Cardiac fibroblast (primary cell): ENCODE measurements around the gene ACSBG1.
"Not testable (repeated sequence)": the region's sequence is repeated elsewhere in the genome, so short reads cannot be mapped to it uniquely, and the experiment has no call there.

Experiments
- DNase-seq, 2 donors: peaks; one replicate each; pipeline versions ENCODE4 v3.0.0 to v3.0.0-alpha.2; 2010; ENCODE audit warnings: low read depth in 2 of 2
- H3K4me3 ChIP-seq, 2 donors: replicated peaks in 1 of 2; 1 replicate in 1 of 2; 2 replicates in 1 of 2; pipeline ENCODE4 v1.5.1; 2011; ENCODE audit warnings: low read depth in 2 of 2, low read length in 2 of 2, mild to moderate bottlenecking in 2 of 2, moderate library complexity in 1 of 2
- TF ChIP-seq, protein P1 (sequence below): IDR thresholded peaks from one replicate; pipeline ENCODE4 v1.5.1; 2011; ENCODE audit warnings: low read depth, mild to moderate bottlenecking, low read length, inconsistent platforms

The ACSBG1 gene

GRCh38 chr15:78157203-78157602 lies 77.2 kb downstream of the ACSBG1 start:
- DNase-seq = no peak

DNA sequence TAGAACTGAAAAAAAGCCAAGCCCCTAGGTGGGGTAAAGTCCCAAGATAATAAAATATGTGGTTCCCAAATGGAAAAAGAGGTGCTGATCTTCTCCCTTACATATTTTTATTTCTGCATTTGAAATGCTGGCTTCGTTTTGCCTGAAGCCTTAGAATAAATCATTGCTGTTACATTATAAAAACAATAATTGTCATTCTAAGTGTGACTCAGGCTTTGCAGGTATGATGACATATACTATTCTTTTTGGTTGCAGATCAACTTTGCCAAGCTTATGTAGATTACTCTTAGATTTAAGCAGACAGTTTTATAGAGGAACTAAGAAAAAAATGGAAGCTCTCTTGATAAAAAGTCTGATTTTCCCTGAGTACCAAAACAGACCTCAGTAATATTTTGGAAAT lies 77.7 kb downstream of the ACSBG1 start:
- peak in 1 of 2 donors; percentile 22 for DNase-seq
- H3K4me3 ChIP-seq = no peak overlapping the region
- TF ChIP-seq, protein P1, sequence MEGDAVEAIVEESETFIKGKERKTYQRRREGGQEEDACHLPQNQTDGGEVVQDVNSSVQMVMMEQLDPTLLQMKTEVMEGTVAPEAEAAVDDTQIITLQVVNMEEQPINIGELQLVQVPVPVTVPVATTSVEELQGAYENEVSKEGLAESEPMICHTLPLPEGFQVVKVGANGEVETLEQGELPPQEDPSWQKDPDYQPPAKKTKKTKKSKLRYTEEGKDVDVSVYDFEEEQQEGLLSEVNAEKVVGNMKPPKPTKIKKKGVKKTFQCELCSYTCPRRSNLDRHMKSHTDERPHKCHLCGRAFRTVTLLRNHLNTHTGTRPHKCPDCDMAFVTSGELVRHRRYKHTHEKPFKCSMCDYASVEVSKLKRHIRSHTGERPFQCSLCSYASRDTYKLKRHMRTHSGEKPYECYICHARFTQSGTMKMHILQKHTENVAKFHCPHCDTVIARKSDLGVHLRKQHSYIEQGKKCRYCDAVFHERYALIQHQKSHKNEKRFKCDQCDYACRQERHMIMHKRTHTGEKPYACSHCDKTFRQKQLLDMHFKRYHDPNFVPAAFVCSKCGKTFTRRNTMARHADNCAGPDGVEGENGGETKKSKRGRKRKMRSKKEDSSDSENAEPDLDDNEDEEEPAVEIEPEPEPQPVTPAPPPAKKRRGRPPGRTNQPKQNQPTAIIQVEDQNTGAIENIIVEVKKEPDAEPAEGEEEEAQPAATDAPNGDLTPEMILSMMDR = no peak

More at GRCh38 chr15:78157203-78157602, 77.2 kb downstream of the ACSBG1 start:
- no peak overlapping the region for H3K4me3 ChIP-seq
- TF ChIP-seq, protein P1 = no peak

- H3K4me3 ChIP-seq = no peak overlapping the region
- no peak for DNase-seq
- TF ChIP-seq, protein P1 = no peak
Measured at GRCh38 chr15:78155355-78155939, 78.9 kb downstream of the ACSBG1 start.

DNA sequence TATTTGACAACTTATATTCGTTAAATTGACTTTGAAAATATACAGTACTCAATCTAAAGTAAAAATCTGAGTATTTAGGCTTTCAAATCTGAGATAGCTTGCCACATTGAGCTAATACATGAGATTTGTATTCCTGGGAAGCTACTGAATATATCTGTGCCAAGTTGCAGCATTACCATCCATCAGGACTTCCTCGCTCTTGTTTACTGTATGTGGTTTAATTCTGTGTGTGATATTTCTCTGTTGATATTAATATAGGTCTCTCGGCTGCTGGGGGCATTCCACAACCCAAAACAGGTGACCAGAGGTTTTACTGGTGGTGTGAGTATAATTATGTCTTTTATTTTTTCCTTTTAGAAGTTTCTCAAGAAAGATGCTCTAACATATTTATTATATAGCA lies 79.4 kb downstream of the ACSBG1 start:
- TF ChIP-seq, protein P1 = no peak
- H3K4me3 ChIP-seq = no peak overlapping the region
- no peak for DNase-seq

GRCh38 chr15:78151075-78151474 lies 83.3 kb downstream of the ACSBG1 start:
- not testable (repeated sequence) for H3K4me3 ChIP-seq, DNase-seq

DNA sequence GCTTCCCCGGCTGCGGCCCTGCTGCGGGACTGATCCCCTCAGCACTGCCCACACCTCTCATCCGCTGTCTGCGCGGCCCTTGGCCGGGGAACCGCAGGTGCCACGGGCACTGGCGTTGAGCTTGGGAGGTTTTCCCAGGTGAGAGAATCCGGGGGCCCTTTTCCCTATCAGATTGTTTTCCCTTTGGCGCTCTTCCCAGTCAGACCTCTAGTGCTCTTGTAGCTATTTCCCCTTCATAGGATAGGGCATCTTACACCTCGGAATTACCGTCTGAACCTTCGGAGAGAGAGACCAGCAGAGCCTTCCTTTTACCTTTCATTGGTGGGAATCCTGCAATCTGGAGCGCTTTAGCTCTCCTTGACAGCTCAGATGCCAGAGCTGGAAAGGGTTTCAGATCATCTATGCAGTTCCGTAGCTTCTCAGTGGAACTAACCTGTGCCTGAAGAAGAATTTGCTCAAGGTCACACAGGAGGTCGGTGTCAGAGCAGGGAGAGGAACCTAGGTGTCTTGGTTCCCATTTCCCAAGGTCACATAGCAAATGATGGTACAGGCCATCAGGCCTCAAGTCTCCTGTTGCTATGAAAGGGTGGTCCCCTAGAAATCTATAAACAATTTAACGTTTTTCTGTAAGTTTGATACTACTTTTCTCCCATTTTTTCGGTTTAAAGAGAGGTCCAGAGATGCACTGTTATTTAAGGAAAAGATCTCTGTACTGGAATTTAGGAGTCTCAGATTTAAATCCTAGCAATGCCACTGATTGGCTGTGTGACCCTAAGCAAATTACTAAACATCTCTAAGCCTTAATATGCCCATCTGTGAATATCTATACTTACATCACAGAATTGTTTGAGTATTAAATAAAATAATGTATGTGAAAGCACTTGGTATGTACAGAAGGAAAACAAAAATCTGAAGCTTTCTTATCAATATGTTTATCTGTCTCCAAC lies 84.3 kb downstream of the ACSBG1 start:
- TF ChIP-seq, protein P1 = no peak
- peak; percentile 15 to 22 for DNase-seq

DNA sequence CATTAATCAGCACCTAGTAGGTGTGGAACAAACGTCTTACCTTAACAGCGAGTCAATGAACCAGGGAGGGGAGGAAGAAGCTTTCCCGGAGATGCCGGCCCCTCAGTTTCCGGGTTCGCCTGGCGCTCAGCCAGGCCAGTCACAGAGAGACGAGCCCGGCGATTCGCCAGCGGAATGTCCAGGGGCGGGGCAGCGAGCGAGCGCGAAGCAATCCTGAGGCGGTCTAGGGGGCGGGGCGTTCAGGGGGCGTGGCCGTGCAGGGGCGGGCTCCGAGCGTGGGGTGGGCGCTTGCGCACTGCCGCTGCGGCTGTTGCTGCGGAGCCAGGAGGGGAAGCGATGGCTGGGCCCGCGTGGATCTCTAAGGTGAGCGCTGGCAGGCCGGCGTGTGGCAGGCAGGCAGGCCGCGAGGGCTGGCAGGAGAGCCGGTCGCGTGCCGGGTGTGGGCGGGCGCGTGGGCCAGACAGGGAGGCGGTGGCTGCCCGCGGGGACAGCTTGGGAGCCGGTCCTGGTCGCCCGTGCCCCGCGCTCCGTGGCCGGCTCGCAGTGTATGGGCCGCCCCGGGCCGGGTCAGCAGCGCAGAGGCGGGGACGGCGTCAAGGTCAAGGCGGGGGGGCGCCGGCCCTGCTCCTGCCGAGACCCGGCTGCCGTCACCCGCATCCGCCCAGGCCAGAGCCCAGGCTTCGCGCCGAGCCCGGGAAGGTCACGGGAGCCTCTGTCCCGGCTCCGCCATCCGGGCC lies 85.1 kb downstream of the ACSBG1 start, which contains the start of gene IDH3A:
TSS of gene IDH3A (plus strand) at position 295 of the 737 bp plus-strand sequence. CDS start at position 337, 42 bp downstream.
- TF ChIP-seq, protein P1 = no peak
- H3K4me3 ChIP-seq = peak within 1 kb of the TSS; percentile 66 to 70
- peak; percentile 96 to 98 for DNase-seq

More for the DNA sequence above, 84.3 kb downstream of the ACSBG1 start:
- H3K4me3 ChIP-seq = peak overlapping the region; percentile 66 to 70
